NCI-H187 treated with DMSO at 0.1 percent for 48 hours (cell line): ENCODE results near the gene GNAL.
"Not testable (repeated sequence)": the region's sequence is repeated elsewhere in the genome, so short reads cannot be mapped to it uniquely, and the experiment has no call there.

Experiments used
- DNase-seq: peaks from one replicate; lab custom pipeline; 2025; lab: John Stamatoyannopoulos, UW

The GNAL gene

DNA sequence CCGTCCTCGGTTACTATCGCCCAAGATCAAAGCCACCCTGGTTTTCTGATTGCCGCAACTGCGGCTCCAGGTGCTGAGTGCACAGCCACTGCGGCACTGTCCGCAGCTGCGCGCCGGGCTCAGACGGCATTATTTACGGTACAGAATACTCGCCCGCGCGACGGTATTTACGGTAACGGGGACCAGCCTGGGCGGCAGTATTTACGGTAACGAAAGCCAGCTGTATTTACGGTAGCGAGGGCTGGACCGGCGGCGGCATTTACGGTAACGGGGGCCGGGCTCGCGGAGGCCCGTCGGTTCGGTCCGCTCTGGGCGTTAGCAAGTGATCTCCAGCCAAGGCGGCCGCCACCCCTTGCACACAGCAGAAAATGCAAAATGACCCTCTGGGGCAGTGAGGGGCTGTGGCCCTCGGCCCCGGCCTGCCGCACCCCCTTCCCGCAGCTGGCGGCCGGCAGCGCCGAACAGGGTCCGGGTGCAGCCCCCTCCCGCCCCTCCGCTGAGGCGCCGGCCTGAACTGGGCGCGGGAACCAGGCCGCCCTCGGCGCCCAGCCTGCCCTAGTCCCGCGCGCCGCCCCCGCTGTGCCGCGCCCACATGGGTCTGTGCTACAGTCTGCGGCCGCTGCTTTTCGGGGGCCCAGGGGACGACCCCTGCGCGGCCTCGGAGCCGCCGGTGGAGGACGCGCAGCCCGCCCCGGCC is at the start of gene GNAL:
GNAL (plus strand) TSS at position 293 of the 697 bp plus-strand sequence; CDS start at position 593, 300 bp downstream.
- DNase-seq, result peak; percentile 13

DNA sequence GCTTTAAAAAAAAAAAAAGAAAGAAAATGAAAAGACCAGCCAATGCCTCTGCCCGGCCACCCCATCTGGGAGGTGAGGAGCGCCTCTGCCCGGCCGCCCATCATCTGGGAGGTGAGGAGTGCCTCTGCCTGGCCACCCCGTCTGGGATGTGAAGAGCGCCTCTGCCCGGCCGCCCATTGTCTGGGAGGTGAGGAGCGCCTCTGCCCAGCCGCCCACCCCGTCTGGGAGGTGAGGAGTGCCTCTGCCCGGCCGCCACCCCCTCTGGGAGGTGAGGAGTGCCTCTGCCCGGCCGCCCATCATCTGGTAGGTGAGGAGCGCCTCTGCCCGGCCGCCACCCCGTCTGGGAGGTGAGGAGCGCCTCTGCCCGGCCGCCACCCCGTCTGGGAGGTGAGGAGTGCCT is 41.8 kb upstream of the GNAL start:
- DNase-seq, result not testable (repeated sequence)

DNA sequence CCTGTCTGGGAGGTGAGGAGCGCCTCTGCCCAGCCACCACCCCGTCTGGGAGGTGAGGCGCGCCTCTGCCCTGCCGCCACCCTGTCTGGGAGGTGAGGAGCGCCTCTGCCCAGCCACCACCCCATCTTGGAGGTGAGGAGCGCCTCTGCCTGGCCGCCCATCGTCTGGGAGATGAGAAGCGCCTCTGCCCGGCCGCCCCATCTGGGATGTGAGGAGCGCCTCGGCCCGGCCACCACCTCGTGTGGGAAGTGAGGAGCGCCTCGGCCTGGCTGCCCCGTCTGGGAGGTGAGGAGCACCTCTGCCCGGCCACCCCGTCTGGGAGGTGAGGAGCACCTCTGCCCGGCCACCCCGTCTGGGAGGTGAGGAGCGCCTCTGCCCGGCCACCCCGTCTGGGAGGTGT is 41.3 kb upstream of the GNAL start:
- not testable (repeated sequence) for DNase-seq

DNA sequence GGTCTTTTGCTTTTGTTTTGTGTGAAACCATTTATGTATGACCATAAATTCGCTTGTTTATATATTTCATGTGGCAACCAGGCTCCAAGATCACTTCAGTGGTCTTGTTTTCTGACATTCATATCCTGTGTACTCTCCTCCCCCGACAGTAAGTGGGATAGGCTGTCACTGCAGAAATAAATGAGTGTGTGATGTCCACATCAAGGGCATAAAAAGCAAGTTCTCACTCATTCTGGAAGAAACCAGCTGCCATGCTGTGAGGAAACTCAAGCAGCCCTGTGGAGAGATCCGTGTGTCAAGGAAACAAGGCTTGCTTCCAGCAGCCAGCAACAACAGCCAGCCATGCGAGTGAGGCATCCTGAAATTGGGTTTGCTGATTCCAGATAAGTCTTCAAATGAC is 39.2 kb upstream of the GNAL start:
- DNase-seq, result no peak

DNA sequence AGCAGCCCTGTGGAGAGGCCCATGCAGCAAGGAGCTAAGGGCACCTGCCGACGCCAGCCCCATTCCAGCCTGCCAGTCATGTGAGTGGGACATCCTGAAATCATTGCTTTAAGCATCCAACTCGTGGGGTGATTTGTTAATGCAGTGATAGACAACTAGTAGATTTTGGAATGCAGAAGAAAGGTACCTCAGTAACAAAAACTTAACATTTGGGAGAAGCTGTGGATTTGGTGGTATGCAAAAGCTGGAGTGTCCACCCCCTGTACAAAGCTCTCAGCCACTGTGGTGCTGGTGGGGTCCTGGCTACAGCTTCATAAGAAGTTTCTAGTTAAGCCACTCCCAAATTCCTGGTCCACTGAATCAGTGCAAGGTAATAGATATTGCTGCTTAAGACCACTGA is 37.2 kb upstream of the GNAL start:
- no peak for DNase-seq

DNA sequence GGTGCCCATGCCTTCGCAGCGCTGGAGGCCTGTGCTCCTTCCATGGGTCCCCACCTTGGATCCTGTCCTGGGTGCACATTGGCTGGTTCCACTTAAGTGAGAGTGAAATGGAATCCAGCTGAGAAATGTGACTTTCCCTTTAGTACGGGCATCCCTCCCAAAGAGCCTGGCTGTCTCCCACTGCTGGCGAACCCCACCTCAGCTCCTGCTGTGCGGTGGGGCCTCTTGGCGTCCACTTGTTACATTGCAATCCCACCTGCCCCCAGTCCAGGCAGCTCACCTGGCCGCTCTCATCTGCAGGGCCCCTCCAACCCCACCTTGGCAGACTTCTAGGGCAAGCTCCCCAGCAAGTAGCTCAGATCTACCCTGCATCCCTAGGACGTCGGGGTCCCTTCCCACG is 35.5 kb upstream of the GNAL start:
- DNase-seq, result no peak

DNA sequence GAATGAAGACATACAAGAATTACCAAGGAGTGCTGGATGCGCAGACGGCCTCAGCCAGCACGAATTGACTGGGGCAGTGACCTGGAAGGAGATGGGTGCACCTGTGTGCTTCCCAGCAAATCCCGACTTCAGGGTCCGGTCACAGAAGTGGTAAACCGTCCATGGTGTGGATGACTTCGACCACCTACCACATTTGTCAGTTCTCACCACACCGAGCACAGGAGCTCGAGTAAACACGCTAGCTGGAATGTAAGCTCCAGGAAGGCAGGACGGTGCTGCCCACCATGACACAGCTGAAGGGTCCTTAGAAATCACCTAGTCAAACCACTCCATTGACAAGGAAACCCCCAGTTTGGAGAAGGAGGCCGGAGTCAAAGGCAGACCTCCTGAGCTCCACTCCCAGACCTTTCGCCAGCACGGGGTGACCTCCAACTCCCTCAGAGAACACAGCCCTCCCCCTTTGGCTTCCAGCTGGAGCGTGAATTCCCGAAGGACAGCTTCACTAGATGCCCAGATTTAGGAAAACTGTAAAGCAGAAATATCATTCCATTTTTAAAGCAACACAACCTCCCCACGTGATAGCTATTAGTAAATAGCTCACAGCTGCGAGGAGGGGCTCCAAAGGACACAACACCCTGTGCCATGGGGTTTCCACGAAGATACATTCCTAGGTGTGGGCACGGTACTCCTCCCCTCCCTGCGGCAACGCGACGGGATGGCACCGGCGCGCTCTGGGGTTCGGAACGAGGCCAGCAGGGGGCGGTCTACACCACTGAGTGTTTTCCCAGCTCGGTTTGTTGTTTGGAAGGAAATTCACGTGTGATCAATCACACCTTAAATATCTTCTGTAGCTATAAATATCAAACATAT is 34.1 kb upstream of the GNAL start:
- no peak for DNase-seq

DNA sequence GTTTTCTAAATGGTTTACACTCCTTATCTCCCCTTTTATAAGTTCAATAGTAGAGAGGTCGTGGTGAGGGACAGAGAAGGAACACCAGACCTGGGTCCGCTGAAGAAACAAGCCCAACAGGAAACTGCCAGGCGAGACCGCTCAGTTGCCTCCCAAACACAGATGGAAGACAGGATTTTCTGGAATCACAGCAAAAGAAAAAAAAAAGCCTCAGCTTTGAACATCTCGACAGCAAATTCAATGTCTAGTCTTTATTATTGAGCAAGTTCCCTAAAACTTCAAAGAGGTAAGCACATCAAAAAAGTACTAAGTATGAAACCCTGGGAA is 33.5 kb upstream of the GNAL start:
- no peak for DNase-seq

DNA sequence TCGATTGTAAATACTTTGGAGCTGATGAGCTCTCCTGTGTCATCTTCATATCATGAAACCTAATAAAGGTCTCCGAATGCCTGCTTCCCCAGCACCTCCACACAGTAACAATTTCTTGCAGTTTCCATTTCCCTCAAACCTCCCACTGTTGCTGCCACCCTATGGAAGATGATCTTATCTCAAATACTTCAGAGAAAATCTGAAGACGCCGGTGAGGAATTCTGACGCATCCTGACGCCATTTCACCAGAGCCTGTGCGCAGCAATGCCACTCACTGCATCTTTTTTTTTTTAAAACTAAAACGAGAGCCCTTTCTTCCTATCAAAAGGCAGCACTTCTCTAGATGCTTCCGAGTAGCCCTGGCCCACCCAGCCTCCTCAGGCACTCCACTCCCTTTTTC is 31.9 kb upstream of the GNAL start:
- DNase-seq, result no peak

DNA sequence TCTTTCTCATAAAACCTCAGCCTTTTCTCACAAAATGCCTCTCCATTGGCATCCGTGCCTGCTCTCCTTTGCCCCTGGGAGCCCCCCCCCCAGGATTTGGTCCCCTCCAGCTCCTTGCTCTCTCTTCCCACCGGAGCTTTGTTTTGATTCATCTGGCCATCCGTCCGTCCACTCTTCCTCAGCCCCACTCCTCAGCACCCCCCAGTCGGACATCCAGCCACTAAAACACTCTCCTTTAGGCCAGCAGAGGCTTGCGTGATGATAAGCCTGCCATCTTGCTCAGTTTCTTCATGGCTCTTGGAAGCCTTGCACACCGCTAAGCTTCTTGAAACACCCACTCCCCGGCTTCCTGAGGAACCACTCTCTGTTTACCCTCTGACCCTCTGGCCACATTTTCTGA is 31.5 kb upstream of the GNAL start:
- no peak for DNase-seq

DNA sequence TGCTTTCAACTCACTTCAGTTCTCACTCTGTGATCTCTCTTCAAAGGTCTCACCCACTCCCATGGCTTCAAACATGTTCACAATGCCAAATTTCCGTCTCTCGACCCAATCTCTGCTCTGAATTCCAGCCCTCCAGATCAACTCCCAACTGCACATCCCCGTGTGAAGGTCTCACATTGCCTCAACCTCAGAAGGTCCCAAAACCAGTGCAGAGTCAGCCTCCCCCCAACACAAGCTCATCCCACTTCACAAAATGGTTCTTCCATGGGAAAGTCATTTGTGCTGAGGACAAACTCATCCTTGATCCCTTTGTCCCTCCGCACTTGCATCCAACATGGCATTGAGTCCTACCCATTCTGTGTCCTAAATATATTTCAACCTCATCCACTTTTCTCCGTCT is 31.0 kb upstream of the GNAL start:
- no peak for DNase-seq

DNA sequence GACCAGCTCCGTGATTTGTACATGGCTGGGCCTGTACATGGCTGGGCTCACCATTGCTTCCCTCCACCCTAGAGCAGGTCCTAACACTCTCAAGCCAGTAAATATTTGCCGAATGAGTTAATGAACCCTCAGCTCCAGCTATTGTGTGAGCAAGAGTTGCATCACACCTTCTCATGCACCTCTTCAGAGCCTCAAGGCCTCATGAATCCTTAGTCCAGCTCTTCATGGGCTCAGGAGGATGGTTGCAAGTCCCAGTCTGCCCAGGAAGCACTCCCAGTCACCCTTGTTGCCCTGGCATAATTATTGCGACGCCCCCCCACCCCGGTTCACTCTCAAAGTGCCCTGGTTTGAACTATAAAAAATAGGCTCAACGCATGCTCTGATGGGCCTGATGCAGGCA is 30.1 kb upstream of the GNAL start:
- no peak for DNase-seq

DNA sequence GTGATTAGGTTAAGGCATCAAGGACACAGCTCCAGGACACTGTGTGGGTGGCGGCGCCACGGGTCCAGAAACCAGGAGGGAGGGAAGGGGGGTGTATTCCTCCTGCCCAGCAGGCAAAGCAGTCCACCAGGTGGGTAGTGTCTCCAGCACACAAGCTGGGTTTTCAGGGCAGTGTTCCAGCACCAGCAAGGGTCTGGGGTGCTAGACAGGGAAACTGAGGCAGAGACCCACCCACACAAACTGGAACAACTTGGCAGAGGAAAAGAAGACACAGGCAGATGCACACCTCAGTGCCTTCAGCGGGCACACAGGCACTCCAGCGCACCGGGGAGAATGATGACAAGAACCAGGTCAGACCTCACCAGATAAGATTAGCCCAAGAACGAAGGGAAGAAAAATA is 28.4 kb upstream of the GNAL start:
- DNase-seq, result no peak

DNA sequence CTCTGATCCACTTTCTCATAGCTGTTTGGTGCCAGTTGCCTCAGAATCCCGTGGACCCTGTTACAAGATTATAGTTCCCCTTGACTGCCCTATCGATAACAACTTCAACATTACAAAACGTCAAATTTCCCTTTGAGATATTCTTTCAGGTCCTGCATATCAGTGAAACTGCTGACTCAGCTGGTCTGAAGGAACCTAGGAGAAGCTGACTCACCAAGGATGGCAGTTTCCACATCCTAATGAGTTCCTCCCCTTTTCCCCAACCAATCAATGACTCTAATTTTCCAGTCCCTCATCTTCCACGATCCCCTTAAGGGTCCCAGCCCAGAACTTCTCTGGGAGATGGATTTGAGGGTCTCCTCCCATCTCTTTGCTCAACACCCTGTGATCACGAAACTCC is 27.6 kb upstream of the GNAL start:
- no peak for DNase-seq

DNA sequence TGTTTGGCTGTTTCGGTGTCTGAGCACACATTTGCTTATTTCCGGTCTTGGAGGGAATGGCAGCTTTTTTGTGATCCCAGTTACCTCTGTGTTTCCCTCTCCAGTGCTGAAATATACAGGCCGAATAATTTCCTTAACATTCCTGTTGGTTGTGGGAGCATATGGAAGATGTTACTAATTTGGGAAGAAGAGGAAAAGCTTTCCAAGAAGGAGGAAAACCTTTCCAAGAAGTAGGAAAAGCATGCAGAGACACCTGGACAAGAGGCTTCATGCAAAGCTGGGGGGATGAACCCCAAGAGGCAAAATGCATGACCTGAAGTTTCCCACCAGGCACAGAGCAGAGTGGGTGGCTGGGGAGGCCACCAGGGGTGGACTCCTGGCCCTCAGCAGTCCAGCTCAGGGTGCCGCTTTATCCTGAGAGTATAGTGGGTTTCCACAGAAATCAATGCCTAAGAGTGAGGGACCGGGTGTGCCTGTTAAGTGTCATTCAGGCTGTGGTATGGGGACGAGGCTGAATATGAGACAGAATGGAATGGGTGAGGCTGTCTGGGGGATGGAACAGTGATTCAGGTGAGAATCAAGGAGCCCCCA is 25.5 kb upstream of the GNAL start:
- no peak for DNase-seq

DNA sequence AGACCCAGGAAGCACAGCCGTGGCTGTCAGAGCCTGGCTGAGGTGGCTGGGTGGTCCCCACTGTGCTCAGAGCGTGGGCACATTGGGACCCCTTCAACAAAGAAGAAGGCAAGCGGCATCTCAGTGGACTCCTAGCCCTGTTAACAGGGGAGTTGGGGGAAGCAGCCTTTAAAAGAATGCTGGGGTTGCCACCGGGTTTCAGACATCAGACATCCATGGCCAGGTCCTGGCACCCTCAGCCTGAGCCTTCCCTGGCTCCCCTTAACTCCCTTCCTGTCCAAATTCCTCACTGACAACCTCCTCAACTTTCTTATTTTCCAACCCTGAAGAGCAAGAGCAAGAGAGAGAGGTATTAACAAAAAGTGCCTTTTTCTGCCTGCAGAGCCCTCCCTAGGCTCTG is 24.8 kb upstream of the GNAL start:
- no peak for DNase-seq

DNA sequence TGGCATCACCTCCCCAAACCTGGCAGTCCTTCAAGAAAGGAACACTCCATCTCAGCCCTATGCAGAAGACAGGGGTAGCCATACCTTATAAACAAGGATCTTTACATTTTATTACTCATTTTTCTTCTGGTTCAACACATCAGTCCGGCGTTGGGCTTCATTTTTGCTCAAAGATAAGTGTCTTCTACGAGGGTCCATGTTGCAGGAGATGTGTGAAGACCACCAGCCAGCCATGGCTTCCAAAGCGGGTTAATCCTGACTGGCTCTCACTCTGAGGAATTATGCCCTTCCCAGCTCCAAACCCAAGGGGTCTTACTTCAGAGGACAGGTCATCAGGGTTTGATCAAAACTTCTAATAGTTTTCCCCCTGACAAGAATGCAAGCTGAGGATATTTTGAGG is 23.9 kb upstream of the GNAL start:
- DNase-seq, result no peak

DNA sequence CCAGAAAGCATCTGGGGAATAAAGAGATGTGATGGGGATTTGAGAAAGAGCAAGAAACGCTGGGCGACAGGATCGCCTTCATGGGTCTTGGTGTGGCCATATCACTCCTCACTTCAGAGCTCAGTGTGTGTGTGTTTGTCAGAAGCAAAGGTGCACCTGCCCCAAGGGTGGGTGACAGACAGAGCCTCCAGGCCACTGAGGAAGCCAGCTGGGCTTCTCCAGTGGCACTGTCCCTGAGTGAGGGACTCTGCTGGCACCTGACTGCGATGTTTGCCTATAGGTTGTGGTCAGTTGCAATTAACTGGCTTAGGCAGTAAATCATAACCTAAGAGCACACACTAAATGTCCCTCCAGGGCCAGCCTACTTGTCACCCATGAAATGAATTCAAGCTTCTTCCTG is 23.5 kb upstream of the GNAL start:
- DNase-seq, result no peak

DNA sequence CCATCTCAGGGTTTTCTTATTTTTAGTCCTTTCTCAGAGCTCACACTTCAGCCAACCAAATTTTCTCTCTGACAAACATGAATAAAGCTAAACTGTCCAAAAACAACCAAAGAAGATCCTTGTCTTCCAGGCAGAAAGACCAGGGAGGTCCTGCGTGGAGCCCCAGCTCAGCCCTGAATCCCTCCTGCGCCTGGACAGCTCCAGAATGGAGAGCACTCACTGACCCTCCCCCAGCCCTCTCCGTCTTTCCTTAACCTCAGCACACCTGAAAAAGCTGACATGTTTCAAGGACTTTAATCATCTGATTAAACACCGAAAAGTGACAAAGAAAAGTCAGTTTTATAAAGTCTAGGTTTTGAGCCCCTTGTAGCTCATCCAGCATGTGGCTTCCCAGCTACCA is 22.9 kb upstream of the GNAL start:
- DNase-seq, result no peak

DNA sequence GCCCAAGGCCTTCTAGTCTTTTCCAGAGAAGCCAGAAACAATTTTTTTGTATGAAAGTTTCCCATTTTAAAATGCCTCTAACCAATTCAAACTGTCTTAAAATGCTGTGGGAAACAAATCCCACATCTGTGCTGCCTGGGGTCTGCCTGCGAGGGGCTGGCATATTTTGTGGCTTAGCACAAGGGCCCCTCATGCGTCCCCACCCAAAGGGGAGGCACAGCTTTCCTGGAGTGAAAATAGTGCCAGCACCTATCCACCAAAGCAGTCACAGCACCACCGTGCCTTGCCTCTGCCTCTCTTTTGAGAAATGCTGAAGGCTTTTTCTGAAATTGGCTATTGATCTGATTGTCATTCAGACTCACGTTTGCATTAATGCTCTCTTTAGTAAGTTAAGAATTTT is 22.2 kb upstream of the GNAL start:
- DNase-seq, result no peak

DNA sequence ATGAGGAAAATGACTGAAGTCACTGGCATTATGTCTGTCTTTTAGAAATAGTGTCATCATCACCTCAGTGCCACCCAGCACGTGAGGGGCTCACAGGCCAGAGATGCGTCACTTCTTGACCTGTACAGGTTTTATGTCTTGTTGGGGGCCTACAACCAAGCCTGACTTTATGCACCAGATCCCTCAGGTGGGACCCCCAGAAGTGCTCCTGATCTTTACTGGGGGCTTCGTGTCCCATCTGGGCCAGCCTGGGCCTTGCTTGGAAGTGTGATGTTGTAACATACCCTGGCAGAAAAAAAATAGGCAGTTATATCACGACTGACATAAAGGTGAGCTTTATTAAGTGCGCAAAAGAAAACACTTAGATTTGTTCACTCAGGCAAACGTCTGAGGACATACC is 21.5 kb upstream of the GNAL start:
- DNase-seq, result no peak

DNA sequence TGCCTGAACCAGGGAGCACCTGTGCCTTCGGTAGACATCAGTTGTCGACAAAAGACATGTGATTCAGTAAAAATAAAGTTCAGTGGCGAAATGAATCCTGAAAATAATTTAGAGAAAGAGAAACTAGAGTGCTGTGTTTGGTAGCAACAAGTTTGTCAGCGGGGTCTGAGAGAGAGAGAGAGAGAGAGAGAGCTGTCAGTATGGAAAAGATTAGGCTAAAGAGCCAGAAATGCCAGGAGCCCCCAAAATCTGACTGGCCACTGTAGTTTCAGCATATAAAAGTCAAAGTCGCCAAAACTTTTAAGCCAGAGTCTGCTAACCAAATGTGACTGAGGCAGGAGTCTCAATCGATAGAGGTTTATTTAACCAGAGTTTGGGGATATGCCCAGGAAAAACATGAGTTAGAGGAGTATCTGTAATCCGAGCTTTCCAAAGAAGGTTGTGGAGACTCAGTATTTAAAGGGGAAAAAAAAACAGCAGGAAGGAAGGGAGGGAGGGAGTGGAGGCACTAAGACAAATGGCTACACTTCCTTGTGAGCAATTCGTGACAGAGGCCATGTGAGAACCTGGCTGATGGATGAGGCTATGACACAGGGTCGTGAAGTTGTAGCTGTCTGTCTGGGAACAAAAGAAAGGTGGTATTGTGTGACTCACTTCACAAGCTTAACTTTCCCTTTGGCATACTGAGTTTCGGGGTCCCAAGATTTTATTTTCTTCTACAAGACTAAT is 20.5 kb upstream of the GNAL start:
- DNase-seq, result no peak
